Fibroblast of mammary gland (primary cell): ENCODE data around the gene FRA10AC1.
"Not testable (repeated sequence)": the region's sequence is repeated elsewhere in the genome, so short reads cannot be mapped to it uniquely, and the experiment has no call there.

ENCODE experiments used
- DNase-seq: peaks from one replicate; pipeline ENCODE4 v3.0.0-alpha.2; 2010; ENCODE audit warnings: low read depth
- H3K4me3 ChIP-seq: 2 replicates; pipeline ENCODE4 v1.5.1; 2011; ENCODE audit warnings: low read depth, mild to moderate bottlenecking, low read length, moderate library complexity; ENCODE audit not compliant: control insufficient read depth
- TF ChIP-seq, protein P1 (sequence below): conservative IDR thresholded peaks from 2 replicates; pipeline ENCODE4 v1.5.1; 2011; ENCODE audit warnings: low read depth, low read length, inconsistent platforms; ENCODE audit not compliant: control insufficient read depth, insufficient read depth

Gene FRA10AC1

DNA sequence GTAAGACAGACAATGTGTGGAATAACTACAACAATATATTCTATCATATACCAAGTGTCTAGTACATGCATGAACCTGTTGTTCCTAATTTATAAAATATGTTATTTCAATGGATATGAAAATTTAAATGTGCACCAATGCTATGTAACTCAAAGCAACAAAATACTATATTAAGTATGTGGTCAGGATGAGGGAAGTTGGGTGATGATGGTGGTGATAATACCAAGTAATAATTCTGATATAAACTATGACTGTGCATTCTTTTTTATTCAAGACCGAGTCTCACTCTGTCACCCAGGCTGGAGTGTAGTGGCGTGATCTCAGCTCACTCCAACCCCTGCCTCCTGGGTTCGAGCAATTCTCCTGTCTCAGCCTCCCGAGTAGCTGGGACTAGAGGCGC, 2.1 kb upstream of the FRA10AC1 start:
- DNase-seq: no peak

GRCh38 chr10:93703841-93704240, 1.4 kb upstream of the FRA10AC1 start:
- no peak for DNase-seq
- no peak overlapping the region for H3K4me3 ChIP-seq
- TF ChIP-seq, protein P1, sequence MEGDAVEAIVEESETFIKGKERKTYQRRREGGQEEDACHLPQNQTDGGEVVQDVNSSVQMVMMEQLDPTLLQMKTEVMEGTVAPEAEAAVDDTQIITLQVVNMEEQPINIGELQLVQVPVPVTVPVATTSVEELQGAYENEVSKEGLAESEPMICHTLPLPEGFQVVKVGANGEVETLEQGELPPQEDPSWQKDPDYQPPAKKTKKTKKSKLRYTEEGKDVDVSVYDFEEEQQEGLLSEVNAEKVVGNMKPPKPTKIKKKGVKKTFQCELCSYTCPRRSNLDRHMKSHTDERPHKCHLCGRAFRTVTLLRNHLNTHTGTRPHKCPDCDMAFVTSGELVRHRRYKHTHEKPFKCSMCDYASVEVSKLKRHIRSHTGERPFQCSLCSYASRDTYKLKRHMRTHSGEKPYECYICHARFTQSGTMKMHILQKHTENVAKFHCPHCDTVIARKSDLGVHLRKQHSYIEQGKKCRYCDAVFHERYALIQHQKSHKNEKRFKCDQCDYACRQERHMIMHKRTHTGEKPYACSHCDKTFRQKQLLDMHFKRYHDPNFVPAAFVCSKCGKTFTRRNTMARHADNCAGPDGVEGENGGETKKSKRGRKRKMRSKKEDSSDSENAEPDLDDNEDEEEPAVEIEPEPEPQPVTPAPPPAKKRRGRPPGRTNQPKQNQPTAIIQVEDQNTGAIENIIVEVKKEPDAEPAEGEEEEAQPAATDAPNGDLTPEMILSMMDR: no peak

More for the DNA sequence above, 2.1 kb upstream of the FRA10AC1 start:
- TF ChIP-seq, protein P1: no peak
- no peak overlapping the region for H3K4me3 ChIP-seq

- DNase-seq: peak; percentile 7
- TF ChIP-seq, protein P1: no peak
- peak overlapping the region; percentile 77 for H3K4me3 ChIP-seq
These were observed 674 bp upstream of the FRA10AC1 start for GRCh38 chr10:93703066-93703465.

GRCh38 chr10:93701866-93702209, 554 bp downstream of the FRA10AC1 start:
- H3K4me3 ChIP-seq: peak overlapping the region; percentile 77
- TF ChIP-seq, protein P1: no peak
- DNase-seq: peak; percentile 56

- H3K4me3 ChIP-seq: no peak overlapping the region
- TF ChIP-seq, protein P1: no peak
- no peak for DNase-seq
These were observed 5.2 kb downstream of the FRA10AC1 start for GRCh38 chr10:93697207-93697606.

GRCh38 chr10:93696582-93696981, 5.8 kb downstream of the FRA10AC1 start:
- H3K4me3 ChIP-seq, DNase-seq: not testable (repeated sequence)

GRCh38 chr10:93695740-93696139, 6.7 kb downstream of the FRA10AC1 start:
- TF ChIP-seq, protein P1: no peak
- H3K4me3 ChIP-seq: no peak overlapping the region
- no peak for DNase-seq
